GM18909 (cell line): Measurements from ENCODE around the gene APBB1IP.
"Not testable (repeated sequence)": the region's sequence is repeated elsewhere in the genome, so short reads cannot be mapped to it uniquely, and the experiment has no call there.

Experiments
- ATAC-seq: cut with Tn5 transposase; IDR thresholded peaks from one replicate; pipeline ENCODE4 v1.9.1; 2021; ENCODE audit warnings: mild to moderate bottlenecking; ENCODE audit not compliant: unreplicated experiment, poor library complexity

The APBB1IP gene

DNA sequence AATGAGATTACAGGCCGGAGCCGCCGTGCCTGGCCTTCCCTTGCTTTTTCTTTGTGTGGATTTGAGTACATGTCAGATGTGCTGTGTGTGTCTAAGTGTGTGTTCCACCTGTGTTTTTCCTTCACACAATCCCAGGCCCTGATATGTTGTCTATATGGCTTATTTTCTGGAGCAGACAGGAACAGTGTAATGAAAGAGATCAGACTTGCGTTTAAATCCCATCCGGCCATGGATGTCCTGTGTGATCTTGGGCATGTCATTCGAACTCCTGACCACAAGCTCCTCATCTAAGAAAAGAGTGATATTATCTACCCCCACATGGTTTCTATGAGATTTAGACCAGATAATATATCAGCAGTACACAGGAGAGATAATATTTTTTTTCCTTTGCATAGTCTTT is 37.2 kb downstream of the APBB1IP start:
- ATAC-seq = no peak

DNA sequence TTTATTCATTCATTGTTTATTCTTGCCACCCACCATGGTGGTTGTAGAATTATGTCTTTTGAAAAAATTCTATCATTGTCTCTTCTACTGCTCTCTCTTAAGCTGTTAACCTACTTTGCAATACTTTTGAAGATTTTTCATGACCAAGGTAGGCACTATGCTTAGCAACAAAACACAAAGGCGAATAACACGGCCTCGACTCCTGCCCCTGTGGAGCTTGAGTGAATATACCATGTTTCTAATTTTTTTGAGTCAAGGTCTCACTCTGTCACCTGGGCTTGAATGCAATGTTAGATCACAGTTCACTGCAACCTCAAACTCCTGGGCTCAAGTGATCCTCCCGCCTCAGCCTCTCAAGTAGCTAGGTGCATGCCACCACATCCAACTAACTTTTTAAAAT is 39.4 kb downstream of the APBB1IP start:
- ATAC-seq = no peak

DNA sequence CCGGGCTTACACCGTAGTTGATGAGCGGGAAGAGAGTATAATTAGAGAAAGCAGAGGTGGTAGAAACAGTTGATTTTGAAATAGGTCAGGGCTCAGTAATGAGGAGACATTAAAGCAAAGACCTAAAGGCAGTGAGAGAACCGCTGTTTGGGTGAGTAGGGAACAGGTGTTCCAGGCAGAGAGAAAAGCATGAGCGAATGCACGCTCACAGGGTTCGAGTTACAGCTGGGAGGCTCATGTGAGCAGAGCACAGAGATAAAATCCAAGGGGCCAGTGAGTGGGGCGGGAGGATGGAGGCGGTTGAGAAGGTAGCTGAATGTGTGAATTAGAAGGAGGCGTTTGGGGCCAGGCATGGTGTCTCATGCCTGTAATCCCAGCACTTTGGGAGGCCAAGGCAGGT is 39.9 kb downstream of the APBB1IP start:
- no peak for ATAC-seq

DNA sequence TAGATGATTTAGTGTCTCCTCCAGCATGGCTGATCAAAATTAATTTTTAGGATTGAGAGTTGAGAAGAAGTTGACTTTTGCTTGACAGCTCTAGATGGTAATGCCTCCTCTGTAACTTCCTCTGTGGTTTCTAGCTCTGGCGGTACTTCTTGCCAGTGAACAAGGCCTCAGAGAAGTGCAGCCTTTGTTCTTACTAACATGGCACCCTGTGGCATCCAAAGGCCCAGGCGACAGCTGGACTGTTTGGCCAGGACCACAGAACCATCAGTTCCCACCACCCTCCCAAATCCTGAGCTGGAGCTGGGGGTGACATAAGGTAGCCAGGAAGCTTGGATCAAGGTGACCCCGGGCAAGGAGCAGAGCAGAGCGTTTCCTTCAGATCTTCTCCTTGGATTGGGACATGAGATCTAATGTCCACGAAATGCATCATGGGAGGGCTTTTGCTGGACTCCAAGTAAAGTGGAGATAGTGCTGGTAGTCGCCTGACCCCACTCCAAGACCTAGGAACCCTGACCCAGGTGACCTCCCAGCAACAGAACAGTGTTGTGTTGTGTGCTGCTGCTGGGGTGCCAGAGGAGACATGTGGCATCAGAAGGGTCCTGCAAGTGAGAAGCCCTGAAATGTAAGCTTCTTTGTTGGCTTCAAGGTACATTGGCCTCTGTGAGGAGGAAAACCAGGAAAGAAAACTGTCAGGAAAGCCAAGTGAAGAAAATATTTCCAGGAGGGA is 41.8 kb downstream of the APBB1IP start:
- peak; percentile 53 for ATAC-seq

DNA sequence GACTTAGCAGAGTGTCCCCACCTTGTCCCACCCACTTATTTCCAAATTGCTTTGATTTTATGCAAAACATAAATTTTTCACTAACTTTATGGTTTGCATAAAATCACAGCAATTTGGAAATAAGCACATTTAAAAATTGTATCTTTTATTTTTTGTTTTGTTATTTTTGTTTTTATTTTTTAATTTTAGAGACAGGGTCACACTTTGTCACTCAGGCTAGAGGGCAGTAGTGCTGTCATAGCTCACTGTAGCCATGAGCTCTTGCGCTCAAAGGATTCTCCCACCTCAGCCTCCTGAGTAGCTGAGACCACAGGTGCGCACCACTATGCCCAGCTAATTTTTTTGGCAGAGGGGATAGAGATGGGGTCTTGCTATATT is 43.2 kb downstream of the APBB1IP start:
- ATAC-seq = no peak

DNA sequence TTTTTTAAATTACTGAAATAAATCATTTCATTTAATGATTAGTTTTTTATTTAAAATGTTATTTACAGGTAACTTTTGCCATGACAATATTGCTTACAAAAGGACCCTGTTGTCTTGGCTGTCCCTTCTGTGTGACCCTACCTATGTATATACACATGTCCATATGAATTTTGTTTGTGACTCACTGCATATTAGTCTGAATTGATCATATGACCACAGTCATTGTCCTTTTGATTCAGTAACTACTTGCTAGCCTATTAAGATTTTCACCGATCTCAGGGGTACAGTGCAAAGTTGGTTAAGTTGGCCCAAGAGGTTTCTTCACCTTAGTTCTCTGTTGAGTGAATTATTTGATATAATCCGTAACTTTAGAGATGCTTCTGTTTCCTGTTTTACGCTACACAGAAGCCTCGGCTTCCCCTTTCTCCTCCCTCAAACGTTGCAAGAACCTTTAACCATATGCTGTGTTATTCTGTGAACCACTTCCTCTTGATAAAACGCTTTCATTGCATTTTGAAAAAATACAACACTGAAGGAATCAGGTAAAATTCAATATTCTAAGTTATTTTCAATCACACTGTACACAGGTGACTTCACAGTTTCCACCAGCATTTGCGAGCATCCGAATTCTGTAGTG is 43.9 kb downstream of the APBB1IP start:
- ATAC-seq = peak; percentile 59

DNA sequence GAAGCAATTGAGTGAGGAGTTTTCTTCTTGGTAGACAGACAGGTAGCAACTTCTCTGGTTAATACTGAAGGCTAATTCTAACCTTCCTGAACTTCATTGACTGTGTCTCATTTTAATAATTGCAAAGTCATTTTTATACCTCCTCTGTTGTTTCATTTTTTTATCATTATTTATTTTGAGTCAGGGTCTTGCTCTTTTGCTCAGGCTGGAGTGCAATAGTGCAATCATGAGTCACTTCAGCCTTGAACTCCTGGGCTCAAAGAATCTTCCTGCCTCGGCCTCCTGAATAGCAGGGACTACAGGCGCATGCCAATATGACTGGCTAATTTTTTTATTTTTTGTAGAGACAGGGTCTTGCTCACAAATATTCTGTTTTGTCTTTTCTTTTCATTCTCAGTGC is 45.4 kb downstream of the APBB1IP start:
- ATAC-seq = no peak

DNA sequence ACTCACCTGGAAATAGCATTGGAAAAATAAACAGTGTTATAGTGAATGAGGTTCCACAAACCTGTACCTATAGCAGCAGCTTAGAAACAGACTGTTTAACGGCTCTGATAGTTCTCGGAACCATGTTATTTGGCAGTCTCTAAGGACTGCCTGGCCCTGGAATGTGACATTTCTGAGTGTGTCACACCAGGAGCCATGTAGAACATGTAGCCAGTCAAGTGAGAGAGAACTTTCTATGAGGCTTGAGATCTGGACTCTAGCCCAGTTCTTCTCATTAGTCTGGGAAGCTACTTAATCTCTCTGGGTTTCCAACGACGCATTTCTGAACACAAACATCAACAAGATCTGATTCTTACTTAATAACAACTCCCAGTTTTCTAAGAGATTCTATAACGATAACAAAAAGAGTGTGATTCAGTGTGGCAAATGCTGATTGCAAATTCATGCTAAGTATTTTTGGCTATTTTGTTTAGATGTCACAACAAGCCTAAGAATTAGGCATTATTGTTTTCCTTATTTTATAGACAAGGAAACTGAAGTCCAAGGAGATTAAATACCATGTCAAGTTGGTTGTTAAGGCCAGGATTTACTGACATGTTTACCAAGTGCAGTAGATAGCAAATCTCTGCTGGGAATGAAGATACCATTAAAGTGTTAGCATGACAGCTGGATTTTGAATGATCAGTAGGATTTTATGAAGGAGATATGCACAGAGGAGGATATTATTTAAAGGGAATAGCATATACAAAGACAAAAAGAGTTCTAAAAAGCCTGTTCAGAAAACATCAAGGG is 47.2 kb downstream of the APBB1IP start:
- ATAC-seq = no peak

DNA sequence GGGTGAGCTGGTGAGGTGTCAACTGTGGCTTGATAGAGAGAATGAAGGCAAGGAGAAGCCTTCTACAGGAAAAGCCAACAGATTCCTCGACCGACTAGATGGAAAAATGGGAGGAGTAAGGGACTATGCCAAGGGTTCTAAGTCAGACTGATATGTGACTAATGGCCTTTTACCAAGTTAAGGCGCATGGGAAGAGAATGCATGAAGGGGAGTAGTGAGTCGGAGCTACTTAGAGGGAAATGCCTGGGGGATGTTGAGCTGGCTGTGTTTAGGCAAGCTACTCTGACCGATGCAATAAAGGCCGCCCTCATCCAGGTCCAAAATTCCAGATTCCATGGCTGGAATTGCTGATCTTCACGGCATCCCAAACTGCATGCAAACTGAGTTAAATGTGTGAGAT is 48.2 kb downstream of the APBB1IP start:
- ATAC-seq = no peak

DNA sequence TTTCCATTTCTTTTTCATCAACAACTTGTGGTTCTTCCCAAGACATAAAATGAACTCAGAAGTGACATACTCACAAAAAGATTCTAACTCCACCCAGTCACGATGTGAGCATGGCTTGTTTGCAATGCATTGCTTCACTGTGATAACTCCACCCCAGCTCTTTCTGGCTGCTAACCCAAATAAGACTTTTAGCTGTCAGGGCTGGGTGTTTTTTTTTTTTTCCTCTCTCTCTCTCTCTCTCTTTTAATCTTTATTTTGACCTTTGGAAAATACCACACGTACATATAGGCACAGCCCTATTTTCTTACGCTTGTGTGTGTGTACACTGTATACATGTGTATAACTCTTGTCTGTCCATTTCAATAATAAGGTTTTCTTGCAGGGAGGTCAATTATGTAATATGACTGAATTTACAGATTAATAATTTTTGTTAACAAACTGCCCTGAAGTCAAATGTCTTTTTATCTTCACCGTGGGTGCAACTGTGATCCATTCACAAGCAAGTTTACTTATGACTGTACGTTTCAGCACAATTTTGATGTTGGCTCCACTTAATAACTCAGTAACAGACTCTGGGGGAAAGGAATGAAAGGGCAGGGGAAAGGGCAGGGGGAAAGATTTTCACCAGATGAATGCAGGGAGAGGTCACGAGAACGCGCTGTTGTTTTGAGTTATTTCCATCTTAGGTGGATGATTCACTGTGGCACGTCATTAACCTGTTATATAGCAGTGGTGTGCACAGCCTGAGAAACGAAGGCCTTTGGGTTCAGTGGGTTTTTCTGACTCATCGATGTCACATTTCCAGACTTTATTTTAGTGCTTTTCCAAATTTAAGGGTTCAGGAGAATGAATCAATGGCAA is 49.1 kb downstream of the APBB1IP start:
- peak; percentile 93 for ATAC-seq

DNA sequence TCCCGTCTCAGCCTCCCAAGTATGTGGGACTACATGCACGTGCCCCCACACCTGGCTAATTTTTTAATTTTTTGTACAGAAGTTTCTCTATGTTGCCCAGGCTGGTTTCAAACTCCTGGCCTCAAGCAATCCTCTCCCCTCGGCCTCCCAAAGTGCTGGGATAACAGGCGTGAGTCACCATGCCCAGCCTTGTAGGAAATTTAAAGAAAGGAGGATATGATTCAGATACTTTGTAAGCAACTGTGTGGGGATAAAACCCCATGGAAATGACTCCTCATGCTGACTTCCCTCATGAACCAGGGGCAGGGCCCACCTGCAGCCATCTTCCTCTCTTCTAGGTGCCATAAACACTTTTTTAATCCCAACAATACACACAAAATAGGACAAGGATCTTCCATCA is 50.2 kb downstream of the APBB1IP start:
- ATAC-seq = no peak

DNA sequence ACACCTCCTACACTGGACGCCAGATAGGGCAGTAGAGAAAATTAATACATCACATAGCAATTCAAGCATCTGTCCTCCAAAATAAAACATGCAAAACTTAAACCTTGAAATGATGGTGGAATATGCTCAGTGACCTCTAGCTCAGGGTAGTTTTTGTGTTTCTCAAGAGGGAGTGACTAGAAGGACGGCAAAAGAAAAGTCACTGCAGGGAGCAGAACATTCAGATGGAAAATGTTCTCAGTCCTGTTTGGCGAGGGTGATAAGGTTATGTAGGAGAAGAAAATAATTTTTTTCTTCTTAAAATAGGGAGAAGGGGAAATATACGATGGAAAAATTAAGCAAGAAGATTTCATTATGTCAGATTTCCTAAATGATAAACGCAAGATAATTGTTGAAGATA is 50.9 kb downstream of the APBB1IP start:
- no peak for ATAC-seq

DNA sequence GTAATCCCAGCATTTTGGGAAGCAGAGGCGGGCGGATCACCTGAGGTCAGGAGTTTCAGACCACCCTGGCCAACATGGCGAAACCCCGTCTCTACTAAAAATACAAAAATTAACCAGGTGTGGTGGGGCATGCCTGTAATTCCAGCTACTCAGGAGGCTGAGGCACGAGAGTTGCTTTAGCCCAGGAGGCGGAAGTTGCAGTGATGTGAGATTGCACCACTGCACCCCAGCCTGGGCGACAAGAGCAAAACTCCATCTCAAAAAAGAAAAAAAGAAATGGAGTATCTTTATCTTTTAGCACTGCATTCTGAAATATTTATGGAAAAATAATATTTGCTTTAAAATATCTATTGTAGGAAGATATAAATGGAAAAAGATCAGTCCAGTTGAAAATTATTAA is 52.2 kb downstream of the APBB1IP start:
- ATAC-seq = not testable (repeated sequence)

DNA sequence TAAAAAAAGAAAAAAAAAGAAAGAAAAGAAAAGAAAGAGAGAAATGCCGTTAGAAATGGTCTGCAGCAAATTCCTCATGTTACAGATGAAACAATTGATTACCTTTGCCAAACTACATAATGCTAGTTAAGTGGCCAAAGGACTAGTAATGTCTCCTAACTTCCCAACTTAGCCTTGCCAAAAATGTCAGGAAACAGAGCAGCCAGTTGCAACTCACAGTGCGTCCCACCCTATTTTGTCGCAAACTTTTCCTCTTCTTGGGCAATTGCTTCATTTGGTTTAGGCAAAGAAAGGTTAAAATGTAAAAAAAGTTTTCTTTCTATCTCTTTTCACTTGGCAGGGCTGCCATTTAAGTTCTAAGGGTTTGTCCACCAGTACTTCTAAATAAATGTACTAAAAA is 53.1 kb downstream of the APBB1IP start:
- no peak for ATAC-seq

DNA sequence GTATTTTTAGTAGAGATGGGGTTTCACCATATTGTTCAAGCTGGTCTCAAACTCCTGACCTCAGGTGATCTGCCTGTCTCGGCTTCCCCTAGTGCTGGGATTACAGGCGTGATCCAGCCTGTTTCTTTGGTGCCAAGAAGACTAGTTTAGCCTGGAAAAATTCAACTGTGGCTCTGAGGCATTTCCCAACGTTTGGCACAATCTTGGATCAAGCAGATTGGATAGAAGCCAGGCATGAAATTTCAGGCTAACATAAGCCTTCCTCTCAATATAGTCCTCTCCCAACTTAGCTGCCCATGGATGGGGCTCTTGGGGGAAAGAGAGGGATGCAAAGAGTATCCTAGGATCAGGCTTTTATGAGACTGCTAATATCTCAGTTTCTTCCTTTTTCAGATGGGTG is 53.8 kb downstream of the APBB1IP start:
- no peak for ATAC-seq

DNA sequence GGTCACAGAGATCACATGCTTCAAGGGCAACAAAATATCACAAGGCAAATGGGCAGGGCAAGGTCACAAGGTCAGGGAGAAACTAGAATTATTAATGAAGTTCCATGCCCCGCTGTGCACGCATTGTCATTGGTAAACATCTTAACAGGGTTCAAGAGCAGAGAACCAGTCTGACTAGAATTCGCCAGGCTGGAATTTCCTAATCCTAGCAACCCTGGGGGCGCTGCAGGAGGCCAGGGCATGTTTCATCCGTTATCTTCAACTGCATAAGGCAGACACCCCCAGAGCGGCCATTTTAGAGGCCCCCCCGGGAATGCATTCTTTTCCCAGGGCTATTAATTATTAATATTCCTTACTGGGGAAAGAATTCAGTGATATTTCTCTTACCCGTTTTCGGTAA is 54.6 kb downstream of the APBB1IP start:
- ATAC-seq = not testable (repeated sequence)

DNA sequence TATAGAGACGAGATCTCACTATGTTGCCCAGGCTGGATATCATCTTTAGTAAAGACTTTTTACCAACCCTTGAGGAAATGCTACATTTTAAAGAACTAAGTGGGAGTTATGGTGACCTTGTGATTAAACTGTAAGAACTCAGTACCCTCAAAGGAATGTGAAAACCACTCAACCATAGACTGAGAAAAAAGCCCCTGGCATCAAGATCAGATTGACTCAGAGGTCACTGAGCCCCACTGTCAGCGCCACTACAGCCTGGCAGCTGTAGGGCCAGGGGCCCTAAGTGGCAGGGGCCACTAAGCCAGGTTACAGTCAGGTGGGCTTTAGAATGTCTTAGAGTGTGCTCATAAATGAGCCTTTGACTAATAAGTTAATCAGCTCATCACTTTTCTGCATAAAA is 55.9 kb downstream of the APBB1IP start:
- ATAC-seq = no peak

DNA sequence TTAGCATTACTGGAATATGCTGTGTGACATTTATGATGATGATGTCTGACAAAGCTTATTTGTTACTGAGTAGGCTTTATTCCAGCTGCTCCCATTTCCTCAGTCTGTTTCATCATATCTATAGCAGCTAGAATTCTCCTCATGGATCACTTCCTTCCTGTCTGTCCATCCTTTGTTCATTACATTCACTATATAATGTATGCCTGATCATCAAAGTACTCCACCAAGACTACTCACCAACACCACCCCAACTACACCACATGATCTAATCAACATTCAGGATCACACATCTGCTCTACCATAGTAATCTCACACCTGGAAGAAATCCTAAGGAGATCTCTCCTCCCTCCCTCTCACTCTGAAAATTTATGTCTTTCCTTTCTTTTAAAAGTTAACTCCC is 61.3 kb downstream of the APBB1IP start:
- no peak for ATAC-seq

DNA sequence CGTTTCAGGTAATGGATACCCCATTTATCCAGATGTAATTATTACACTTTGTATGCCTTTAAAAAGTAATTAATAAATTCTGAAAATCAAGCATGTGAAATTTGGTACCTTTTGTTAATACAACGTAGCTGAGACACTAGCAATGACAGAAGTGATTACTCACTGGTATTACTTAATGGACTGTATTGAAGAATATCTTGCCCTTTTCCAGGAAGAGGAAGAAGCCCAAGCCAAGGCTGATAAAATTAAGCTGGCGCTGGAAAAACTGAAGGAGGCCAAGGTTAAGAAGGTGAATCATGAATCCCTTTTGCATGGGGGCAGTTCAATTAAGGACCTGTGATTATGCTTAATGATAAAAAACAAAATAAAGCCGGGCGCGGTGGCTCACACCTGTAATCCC is 64.8 kb downstream of the APBB1IP start:
- ATAC-seq = no peak

DNA sequence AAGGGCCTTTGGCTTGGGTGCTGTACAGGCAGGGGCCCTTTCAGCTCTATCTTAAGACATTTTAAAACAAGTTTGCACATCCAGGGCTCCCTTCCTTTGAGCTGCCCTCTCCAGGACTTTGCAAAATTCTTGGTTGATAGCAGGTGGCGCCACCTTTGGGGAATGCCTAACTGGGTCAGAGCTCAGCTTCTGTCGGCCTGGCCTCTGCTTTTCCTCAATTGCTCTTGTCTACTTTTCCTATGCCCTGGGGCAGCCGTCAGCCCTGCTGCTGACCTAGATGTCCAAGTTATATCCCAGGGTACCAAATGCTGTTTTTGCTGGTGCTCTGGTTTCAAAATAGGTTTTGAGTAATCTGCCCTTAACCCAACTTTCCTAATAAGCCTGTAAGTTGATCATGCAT is 65.8 kb downstream of the APBB1IP start:
- ATAC-seq = no peak

DNA sequence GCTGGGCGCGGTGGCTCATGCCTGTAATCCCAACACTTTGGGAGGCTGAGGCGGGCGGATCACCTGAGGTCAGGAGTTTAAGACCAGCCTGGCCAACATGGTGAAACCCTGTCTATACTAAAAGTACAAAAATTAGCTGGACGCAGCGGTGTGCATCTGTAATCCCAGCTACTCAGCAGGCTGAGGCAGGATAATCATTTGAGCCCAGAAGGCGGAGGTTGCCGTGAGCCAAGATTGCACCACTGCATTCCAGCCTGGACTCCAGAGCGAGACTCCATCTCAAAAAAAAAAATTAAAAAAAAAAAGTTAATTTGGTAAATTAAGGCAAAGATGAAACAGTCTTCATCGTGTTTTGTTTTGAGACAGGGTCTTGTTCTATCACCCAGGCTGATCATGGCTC is 66.3 kb downstream of the APBB1IP start:
- not testable (repeated sequence) for ATAC-seq
